OCI-LY1 (cell line): Measurements from ENCODE around the gene PSMA8.

Source experiments
- CTCF ChIP-seq: fragments of 200-600 bp; sonication (generic), shearing (Covaris generic); IDR thresholded peaks from 2 replicates; pipeline ENCODE4 v1.5.1; 2017; ENCODE audit warnings: mild to moderate bottlenecking, antibody characterized with exemption, low read length, moderate library complexity, mixed read lengths
- EZH2 ChIP-seq: fragments of 200-600 bp; sonication (generic), shearing (Covaris generic); IDR thresholded peaks from 2 replicates; pipeline ENCODE4 v1.8.0; 2017; ENCODE audit warnings: borderline replicate concordance, mixed run types, mild to moderate bottlenecking, antibody characterized with exemption, low read length, moderate library complexity, mixed read lengths

GRCh38 chr18:26230497-26230896, 96.8 kb downstream of the PSMA8 start:
- TF ChIP-seq CTCF (no peak), EZH2 (no peak)
